Mesenchymal stem cell (in vitro differentiated cells and primary cell): ENCODE data around the gene MYO1D.

Experiments
- DNase-seq: peaks from one replicate; pipeline ENCODE4 v3.0.0-alpha.2; 2013
- H2AFZ ChIP-seq: one replicate; pipeline ENCODE4 v1.6.1; 2013; ENCODE audit warnings: low read depth, mild to moderate bottlenecking, control low read depth, inconsistent platforms, low read length, moderate library complexity
- H2AK5ac ChIP-seq: 2 replicates; pipeline ENCODE4 v1.6.1; 2013; ENCODE audit warnings: low read length, moderate library complexity, mild to moderate bottlenecking, inconsistent platforms; ENCODE audit not compliant: severe bottlenecking
- H2BK120ac ChIP-seq: one replicate; pipeline ENCODE4 v1.6.1; 2013; ENCODE audit warnings: low read depth, mild to moderate bottlenecking, inconsistent platforms, low read length, moderate library complexity
- H2BK12ac ChIP-seq, 2 experiments: one replicate each; pipeline ENCODE4 v1.6.1; 2013; ENCODE audit warnings: inconsistent platforms in 2 of 2, low read length in 2 of 2, mild to moderate bottlenecking in 2 of 2, moderate library complexity in 2 of 2, control low read depth in 1 of 2
- H2BK15ac ChIP-seq: one replicate; pipeline ENCODE4 v1.6.1; 2013; ENCODE audit warnings: mild to moderate bottlenecking, low read depth, inconsistent platforms; ENCODE audit not compliant: poor library complexity, severe bottlenecking
- H2BK5ac ChIP-seq: 2 replicates; pipeline ENCODE4 v1.6.1; 2013; ENCODE audit warnings: low read depth, mild to moderate bottlenecking, low read length, control low read depth, inconsistent platforms; ENCODE audit not compliant: poor library complexity, severe bottlenecking
- H3K14ac ChIP-seq, 2 experiments: one replicate each; pipeline ENCODE4 v1.6.1; 2013; ENCODE audit warnings: inconsistent platforms in 2 of 2, low read length in 2 of 2, control low read depth in 1 of 2, mild to moderate bottlenecking in 1 of 2, moderate library complexity in 1 of 2
- H3K18ac ChIP-seq, 2 experiments: one replicate each; pipeline ENCODE4 v1.6.1; 2013; ENCODE audit warnings: inconsistent platforms in 2 of 2, low read length in 2 of 2, control low read depth in 1 of 2, low read depth in 1 of 2, mild to moderate bottlenecking in 1 of 2
- H3K23ac ChIP-seq, 2 experiments: one replicate each; pipeline ENCODE4 v1.6.1; 2013; ENCODE audit warnings: inconsistent platforms in 2 of 2, low read length in 2 of 2, mild to moderate bottlenecking in 2 of 2, moderate library complexity in 2 of 2, control low read depth in 1 of 2
- H3K27ac ChIP-seq: 2 replicates; pipeline ENCODE4 v1.5.1; 2013; ENCODE audit warnings: mild to moderate bottlenecking, moderate library complexity, low read length, control low read depth, inconsistent platforms; ENCODE audit not compliant: poor library complexity, severe bottlenecking
- H3K27me3 ChIP-seq, 2 experiments: 2 replicates each; pipeline versions ENCODE4 v1.6.1 to v1.7.0; 2013; ENCODE audit warnings: low read length in 2 of 2, mild to moderate bottlenecking in 2 of 2, moderate library complexity in 2 of 2, control low read depth in 1 of 2, inconsistent platforms in 1 of 2; ENCODE audit not compliant: control insufficient read depth in 1 of 2, insufficient read depth in 1 of 2
- H3K36me3 ChIP-seq, 2 experiments: 2 replicates each; pipeline versions ENCODE4 v1.6.1 to v1.7.0; 2013; ENCODE audit warnings: low read length in 2 of 2, control low read depth in 1 of 2, inconsistent platforms in 1 of 2, low read depth in 1 of 2, mild to moderate bottlenecking in 1 of 2; ENCODE audit not compliant: insufficient read depth in 2 of 2, control insufficient read depth in 1 of 2
- H3K4ac ChIP-seq, 2 experiments: one replicate each; pipeline ENCODE4 v1.6.1; 2013; ENCODE audit warnings: inconsistent platforms in 2 of 2, low read length in 2 of 2, mild to moderate bottlenecking in 2 of 2, moderate library complexity in 2 of 2, control low read depth in 1 of 2, low read depth in 1 of 2
- H3K4me1 ChIP-seq: 2 replicates; pipeline ENCODE4 v1.6.1; 2013; ENCODE audit warnings: low read depth, low read length, control low read depth; ENCODE audit not compliant: control insufficient read depth, insufficient read depth
- H3K4me2 ChIP-seq: 2 replicates; pipeline ENCODE4 v1.6.1; 2013; ENCODE audit warnings: low read length, mild to moderate bottlenecking, inconsistent platforms; ENCODE audit not compliant: poor library complexity, severe bottlenecking
- H3K4me3 ChIP-seq, 2 experiments: 2 replicates each; pipeline versions ENCODE4 v1.5.1 to v1.7.0; 2013; ENCODE audit warnings: low read length in 2 of 2, mild to moderate bottlenecking in 2 of 2, control low read depth in 1 of 2, low read depth in 1 of 2; ENCODE audit not compliant: insufficient read depth in 1 of 2
- H3K79me1 ChIP-seq: replicated peaks from 2 replicates; pipeline ENCODE4 v1.6.1; 2013; ENCODE audit warnings: mild to moderate bottlenecking, control low read depth, low read length, inconsistent platforms; ENCODE audit not compliant: poor library complexity, severe bottlenecking
- H3K9ac ChIP-seq: 2 replicates; pipeline ENCODE4 v1.7.0; 2013; ENCODE audit warnings: mild to moderate bottlenecking, low read length, moderate library complexity
- H3K9me3 ChIP-seq: 2 replicates; pipeline ENCODE4 v1.7.0; 2013; ENCODE audit warnings: mild to moderate bottlenecking, low read length; ENCODE audit not compliant: control insufficient read depth
- H4K8ac ChIP-seq: one replicate; pipeline ENCODE4 v1.6.1; 2013; ENCODE audit warnings: inconsistent platforms, mild to moderate bottlenecking, low read length, moderate library complexity
- H4K91ac ChIP-seq: one replicate; pipeline ENCODE4 v1.6.1; 2013; ENCODE audit warnings: mild to moderate bottlenecking, low read length, inconsistent platforms
- WGBS: methylation state at CpG from one replicate; pipeline ENCODE4 v1.1.7; 2013; ENCODE audit warnings: mixed read lengths; 5-methylcytosine and 5-hydroxymethylcytosine counted together

Gene MYO1D

DNA sequence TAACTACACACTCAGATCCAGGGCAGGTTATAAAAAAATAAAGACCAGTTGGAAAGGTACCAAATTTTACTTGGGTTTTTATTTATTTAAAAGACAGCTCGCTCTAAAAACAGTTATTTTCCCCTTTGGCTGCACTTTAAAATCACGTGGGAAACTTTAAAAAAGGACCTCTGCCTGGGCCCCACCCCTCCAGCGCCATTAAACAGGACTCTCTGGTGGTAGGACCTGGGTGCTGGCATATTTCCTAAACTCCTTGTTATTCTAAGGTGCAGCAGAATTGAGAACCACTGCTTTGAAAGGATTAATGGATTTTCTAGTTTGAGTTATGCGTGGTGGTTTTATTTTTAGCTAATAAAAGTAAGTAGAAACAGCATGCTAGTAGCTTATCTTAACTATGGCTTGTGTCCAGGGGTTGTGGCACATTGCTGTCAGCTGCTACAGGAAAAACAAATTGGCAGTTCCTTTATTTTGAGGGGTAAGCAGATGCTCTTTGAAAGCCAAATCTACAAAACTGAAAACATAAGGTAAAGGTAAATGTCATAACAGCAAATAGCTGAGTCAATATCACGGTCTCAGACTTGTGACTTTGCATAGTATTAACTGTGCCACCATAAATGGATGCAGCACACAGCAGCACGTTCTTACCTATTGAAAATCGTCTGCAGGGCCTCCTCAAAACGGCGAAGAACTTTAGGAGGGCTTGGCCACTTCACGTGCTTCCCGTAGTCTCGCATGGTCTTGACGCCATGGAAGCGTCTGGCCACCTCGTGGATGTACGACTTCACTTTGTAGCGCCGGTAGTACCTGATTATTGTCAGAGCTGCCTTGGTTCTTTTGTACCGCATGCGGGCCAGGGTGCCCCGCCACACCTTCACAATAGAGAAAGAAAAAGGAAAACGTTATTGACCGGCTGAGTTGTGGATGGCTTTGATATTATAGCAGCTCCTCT is 218.2 kb downstream of the MYO1D start:
- Histone ChIP-seq H3K4me1 (no peaks in the 10 kb centered on the region), H4K8ac (peak overlapping the region; percentile 37), H3K18ac (no peak overlapping the region), H3K23ac (no peak overlapping the region), H3K27ac (no peak overlapping the region), H2BK5ac (no peak overlapping the region), H3K4ac (no peak overlapping the region), H3K4me2 (no peak overlapping the region), H2AFZ (no peak overlapping the region), H3K9me3 (no peaks in the 10 kb centered on the region), H2AK5ac (no peak overlapping the region), H3K4me3 (no peak overlapping the region), H3K27me3 (no peaks in the 10 kb centered on the region), H3K14ac (no peak overlapping the region), H2BK120ac (no peak overlapping the region), H2BK15ac (no peak overlapping the region), H3K79me1 (no peaks in the 10 kb centered on the region), H2BK12ac (no peak overlapping the region), H3K9ac (no peak overlapping the region), H4K91ac (peak overlapping the region; percentile 27), H3K36me3 (peaks cover 0 to 57% of the 10 kb centered on the region in 2 experiments)
- no peak for DNase-seq
- WGBS: 85% methylated on average over 16 of the region's 23 CpGs

- no peak for DNase-seq
- Histone ChIP-seq H4K91ac (no peak overlapping the region), H4K8ac (no peak overlapping the region), H3K9ac (no peak overlapping the region), H3K4me2 (no peak overlapping the region), H3K18ac (no peak overlapping the region), H3K14ac (no peak overlapping the region), H2AK5ac (no peak overlapping the region), H2AFZ (no peak overlapping the region), H2BK120ac (no peak overlapping the region), H3K9me3 (no peaks in the 10 kb centered on the region), H2BK5ac (no peak overlapping the region), H2BK12ac (no peak overlapping the region), H2BK15ac (no peak overlapping the region), H3K27me3 (no peaks in the 10 kb centered on the region), H3K4ac (no peak overlapping the region), H3K36me3 (peaks cover 0 to 68% of the 10 kb centered on the region in 2 experiments), H3K4me3 (no peak overlapping the region), H3K23ac (no peak overlapping the region), H3K27ac (no peak overlapping the region), H3K4me1 (no peaks in the 10 kb centered on the region), H3K79me1 (no peaks in the 10 kb centered on the region)
- WGBS: no CpG with 5 or more reads among the region's 1 CpG
Measured at GRCh38 chr17:32656886-32657285, 220.0 kb downstream of the MYO1D start.

DNA sequence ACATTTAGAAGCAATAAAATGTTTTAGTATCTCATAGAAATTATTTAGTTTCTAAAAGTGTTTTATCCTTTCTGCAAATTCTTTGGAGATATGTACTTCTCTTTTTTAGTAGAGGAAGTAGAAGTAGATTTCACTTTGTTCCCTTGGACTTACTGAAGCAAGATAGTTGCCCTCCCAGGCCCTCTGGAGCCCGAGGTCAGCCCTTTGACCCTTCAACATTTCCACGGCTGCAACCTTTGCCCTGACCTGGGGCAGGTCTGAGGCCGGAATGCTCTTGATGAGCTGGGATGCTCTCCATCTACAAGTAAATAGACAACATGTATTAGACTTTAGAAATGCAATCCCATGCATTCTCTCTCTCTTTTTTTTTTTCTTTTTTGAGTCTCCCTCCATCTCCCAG is 222.6 kb downstream of the MYO1D start:
- Histone ChIP-seq H3K79me1 (no peaks in the 10 kb centered on the region), H2BK15ac (no peak overlapping the region), H3K18ac (no peak overlapping the region), H2AFZ (no peak overlapping the region), H3K27me3 (no peaks in the 10 kb centered on the region), H2BK5ac (no peak overlapping the region), H2BK12ac (no peak overlapping the region), H3K4me2 (no peak overlapping the region), H3K36me3 (peaks cover 0 to 90% of the 10 kb centered on the region in 2 experiments), H2BK120ac (no peak overlapping the region), H3K9ac (no peak overlapping the region), H3K27ac (no peak overlapping the region), H3K9me3 (peaks cover 19% of the 10 kb centered on the region), H3K4me3 (no peak overlapping the region), H4K91ac (no peak overlapping the region), H4K8ac (no peak overlapping the region), H3K4me1 (no peaks in the 10 kb centered on the region), H2AK5ac (no peak overlapping the region), H3K23ac (no peak overlapping the region), H3K14ac (no peak overlapping the region), H3K4ac (no peak overlapping the region)
- WGBS: 84% methylated on average over 3 of the region's 3 CpGs
- DNase-seq: no peak

GRCh38 chr17:32651084-32651483 is 225.8 kb downstream of the MYO1D start:
- Histone ChIP-seq H3K9ac (no peak overlapping the region), H4K91ac (no peak overlapping the region), H3K27me3 (no peaks in the 10 kb centered on the region), H3K4me3 (no peak overlapping the region), H3K4me2 (no peak overlapping the region), H2BK5ac (no peak overlapping the region), H2BK120ac (no peak overlapping the region), H3K36me3 (peaks cover 0 to 87% of the 10 kb centered on the region in 2 experiments), H3K27ac (no peak overlapping the region), H4K8ac (no peak overlapping the region), H2AK5ac (no peak overlapping the region), H3K4me1 (no peaks in the 10 kb centered on the region), H3K9me3 (peaks cover 23% of the 10 kb centered on the region), H3K79me1 (no peaks in the 10 kb centered on the region), H3K18ac (no peak overlapping the region), H2AFZ (no peak overlapping the region), H2BK12ac (no peak overlapping the region), H3K14ac (no peak overlapping the region), H3K23ac (no peak overlapping the region), H2BK15ac (no peak overlapping the region), H3K4ac (no peak overlapping the region)
- over 99% methylated on average over 2 of the region's 2 CpGs for WGBS
- no peak for DNase-seq
